ENCODE data around the gene CLDN17. TPM values are rescaled to one million over a fixed set of nuclear protein-coding genes. Genes with fewer than 3 reads are reported as not detected.

The CLDN17 gene
- total and polyA plus RNA-seq, 8 donors, result 0.40 TPM; not detected in 7

DNA sequence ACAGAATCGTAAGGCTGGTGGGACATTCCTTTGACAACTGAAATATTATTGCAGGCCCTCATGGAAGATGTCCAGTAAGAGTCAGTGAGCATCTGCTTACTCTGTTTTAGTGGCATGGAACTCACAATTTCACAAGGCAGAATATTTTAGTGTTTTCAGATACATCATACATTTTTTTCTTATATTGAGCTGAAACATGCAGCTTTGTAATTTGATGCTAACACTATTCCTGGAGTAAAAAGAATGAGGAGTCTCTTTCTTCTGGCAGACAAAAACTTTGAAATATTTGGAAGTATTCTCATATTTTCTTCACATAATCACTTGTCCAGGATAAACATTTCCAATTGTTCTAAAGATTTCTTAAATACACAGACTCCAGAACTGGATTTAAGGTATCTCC, 17.7 kb downstream of the CLDN17 start:
- TF ChIP-seq, protein P1, sequence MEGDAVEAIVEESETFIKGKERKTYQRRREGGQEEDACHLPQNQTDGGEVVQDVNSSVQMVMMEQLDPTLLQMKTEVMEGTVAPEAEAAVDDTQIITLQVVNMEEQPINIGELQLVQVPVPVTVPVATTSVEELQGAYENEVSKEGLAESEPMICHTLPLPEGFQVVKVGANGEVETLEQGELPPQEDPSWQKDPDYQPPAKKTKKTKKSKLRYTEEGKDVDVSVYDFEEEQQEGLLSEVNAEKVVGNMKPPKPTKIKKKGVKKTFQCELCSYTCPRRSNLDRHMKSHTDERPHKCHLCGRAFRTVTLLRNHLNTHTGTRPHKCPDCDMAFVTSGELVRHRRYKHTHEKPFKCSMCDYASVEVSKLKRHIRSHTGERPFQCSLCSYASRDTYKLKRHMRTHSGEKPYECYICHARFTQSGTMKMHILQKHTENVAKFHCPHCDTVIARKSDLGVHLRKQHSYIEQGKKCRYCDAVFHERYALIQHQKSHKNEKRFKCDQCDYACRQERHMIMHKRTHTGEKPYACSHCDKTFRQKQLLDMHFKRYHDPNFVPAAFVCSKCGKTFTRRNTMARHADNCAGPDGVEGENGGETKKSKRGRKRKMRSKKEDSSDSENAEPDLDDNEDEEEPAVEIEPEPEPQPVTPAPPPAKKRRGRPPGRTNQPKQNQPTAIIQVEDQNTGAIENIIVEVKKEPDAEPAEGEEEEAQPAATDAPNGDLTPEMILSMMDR (IDR thresholded peaks at IDR 0.05), result no peak
- TF ChIP-seq POLR2A (IDR thresholded peaks at IDR 0.05), result no peak
- TF ChIP-seq POLR2AphosphoS5 (IDR thresholded peaks at IDR 0.05), result no peak
- no peak for TF ChIP-seq EP300 (IDR thresholded peaks at IDR 0.05)
- Histone ChIP-seq H3K4me3 (no peak overlapping the region), H3K27ac (no peak overlapping the region), H3K36me3 (no peaks in the 10 kb centered on the region), H3K9me3 (no peaks in the 10 kb centered on the region), H3K4me1 (no peaks in the 10 kb centered on the region), H3K27me3 (no peaks in the 10 kb centered on the region)
- no peak for DNase-seq
- intact Hi-C loops (cut with DNase I; ENCODE audit: low total_unique reads), result no loop called here
- WGBS, 5 donors, result 50 to 84% (median 74%) methylated on average over 1 of the region's 1 CpG

DNA sequence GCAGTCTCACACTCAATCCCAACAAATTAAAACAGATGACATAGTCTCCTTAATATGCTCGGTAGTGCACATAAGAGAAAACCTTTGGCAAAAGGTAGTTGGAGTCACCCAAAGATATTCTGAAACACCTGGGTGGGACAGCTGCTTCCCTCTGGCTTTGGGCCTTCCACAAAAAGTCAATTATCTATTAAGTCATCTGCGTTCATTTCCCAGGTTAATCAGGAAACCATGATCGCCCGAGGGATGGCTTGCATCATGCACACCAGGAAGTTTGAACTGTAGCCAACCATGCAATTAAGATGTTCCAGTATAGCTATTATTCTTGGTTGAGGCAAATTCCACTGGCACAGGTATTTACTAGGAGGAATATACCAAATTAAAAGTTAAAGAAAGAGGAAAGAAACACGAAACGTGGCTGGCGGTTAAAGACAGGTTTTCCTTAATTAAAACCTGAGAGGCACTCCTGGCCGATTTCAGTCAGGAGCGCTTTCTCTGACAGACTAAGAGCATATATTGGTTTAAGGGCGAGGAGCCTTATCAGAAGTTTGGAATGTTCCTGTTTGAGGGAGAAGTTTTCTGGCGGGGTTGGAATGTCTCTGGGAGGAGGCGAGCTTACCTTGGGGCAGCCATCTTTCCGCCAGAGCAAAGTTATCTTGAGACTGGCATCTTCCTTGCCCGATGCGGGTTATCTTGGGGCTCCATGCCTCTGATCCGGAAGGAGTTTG, 19.9 kb downstream of the CLDN17 start:
- peak in 1 of 2 donors; percentile 12 for DNase-seq
- Histone ChIP-seq H3K9me3 (no peaks in the 10 kb centered on the region), H3K4me1 (no peaks in the 10 kb centered on the region), H3K36me3 (no peaks in the 10 kb centered on the region), H3K27me3 (no peaks in the 10 kb centered on the region), H3K4me3 (no peak overlapping the region), H3K27ac (no peak overlapping the region)
- no peak for TF ChIP-seq POLR2AphosphoS5 (IDR thresholded peaks at IDR 0.05)
- TF ChIP-seq, protein P1 (IDR thresholded peaks at IDR 0.05), result no peak
- no peak for TF ChIP-seq EP300 (IDR thresholded peaks at IDR 0.05)
- TF ChIP-seq POLR2A (IDR thresholded peaks at IDR 0.05), result no peak
- WGBS, 5 donors, result 74 to 83% (median 79%) methylated on average over 16 of the region's 16 CpGs
- intact Hi-C loops (cut with DNase I; ENCODE audit: low total_unique reads), result no loop called here

DNA sequence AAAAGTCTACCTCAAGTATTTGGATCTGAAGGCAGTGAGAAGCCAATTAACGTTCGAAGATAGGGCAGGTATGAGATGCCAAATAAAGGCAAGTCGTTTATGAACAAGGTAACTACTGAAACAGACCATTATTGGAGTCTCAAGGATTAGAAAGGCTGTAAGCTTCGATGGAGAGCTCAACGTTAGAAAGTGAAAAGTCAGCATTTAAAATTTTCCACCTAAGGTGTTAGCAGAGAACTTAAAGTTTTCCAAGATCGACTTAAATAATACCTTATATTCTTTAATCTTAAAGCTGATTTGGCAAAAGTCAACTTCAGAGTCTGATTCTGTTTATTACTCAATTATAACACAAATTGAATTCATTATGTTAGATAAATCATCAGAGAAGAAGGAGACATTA, 28.1 kb downstream of the CLDN17 start:
- no peak overlapping the region for H3K4me3 ChIP-seq
- H3K36me3 ChIP-seq, result no peaks in the 10 kb centered on the region
- H3K4me1 ChIP-seq, result no peaks in the 10 kb centered on the region
- DNase-seq, result no peak
- no peaks in the 10 kb centered on the region for H3K9me3 ChIP-seq
- no peak overlapping the region for H3K27ac ChIP-seq
- 72 to 81% (median 76%) methylated on average over 6 of the region's 6 CpGs for whole genome bisulfite sequencing, 5 donors
- no peaks in the 10 kb centered on the region for H3K27me3 ChIP-seq
- intact Hi-C loops (cut with DNase I; ENCODE audit: low total_unique reads), result no loop called here
- TF ChIP-seq, protein P1 (IDR thresholded peaks at IDR 0.05), result no peak
- TF ChIP-seq POLR2AphosphoS5 (IDR thresholded peaks at IDR 0.05) (no peak), POLR2A (IDR thresholded peaks at IDR 0.05) (no peak), EP300 (IDR thresholded peaks at IDR 0.05) (no peak)

DNA sequence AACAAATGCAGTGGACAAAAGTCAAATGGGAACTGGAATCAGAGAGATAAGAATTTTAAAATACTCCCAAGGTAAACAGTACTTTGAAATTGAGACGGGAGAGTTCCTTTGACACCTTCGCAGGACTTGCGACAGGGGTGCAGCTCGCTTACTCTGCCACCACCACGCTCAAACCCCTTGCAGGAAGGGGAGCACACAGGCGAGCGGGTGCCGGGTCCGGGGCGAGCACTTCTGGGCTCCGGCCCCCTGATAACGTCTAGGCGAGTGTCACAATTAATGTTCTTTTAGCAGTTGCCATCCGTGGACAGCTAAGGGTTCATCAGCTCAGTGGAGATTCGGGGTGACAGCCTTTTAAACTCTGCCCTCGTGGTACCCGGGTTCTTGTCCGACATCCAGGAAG, 37.4 kb downstream of the CLDN17 start:
- Histone ChIP-seq H3K4me3 (no peak overlapping the region), H3K27me3 (no peaks in the 10 kb centered on the region), H3K9me3 (peaks cover 0 to 14% (median 5%) of the 10 kb centered on the region in 4 donors), H3K36me3 (no peaks in the 10 kb centered on the region), H3K4me1 (no peaks in the 10 kb centered on the region), H3K27ac (no peak overlapping the region)
- TF ChIP-seq POLR2A (IDR thresholded peaks at IDR 0.05), result no peak
- TF ChIP-seq, protein P1 (IDR thresholded peaks at IDR 0.05), result no peak
- TF ChIP-seq POLR2AphosphoS5 (IDR thresholded peaks at IDR 0.05), result no peak
- TF ChIP-seq EP300 (IDR thresholded peaks at IDR 0.05), result no peak
- whole genome bisulfite sequencing, 5 donors, result 85 to 91% (median 91%) methylated on average over 18 of the region's 18 CpGs
- no peak for DNase-seq
- intact Hi-C loops (cut with DNase I; ENCODE audit: low total_unique reads), result no loop called here
